Measurements from ENCODE around the gene LPCAT3. TPM values are rescaled to one million over a fixed set of nuclear protein-coding genes. Genes with fewer than 3 reads are reported as not detected.
"Not testable (repeated sequence)": the region's sequence is repeated elsewhere in the genome, so short reads cannot be mapped to it uniquely, and the experiment has no call there.

Gene LPCAT3
- 14.8 and 15.5 TPM in 2 replicates for total RNA-seq (2014; rRNA removed; shearing (Covaris generic))

- peak; percentile 91 for DNase-seq (ENCODE audit: low read depth)
Observed at GRCh38 chr12:7018350-7019042, at the start of gene LPCAT3. LPCAT3 (minus strand) TSS chr12:7018476; CDS start chr12:7018424, 52 bp downstream.

- no peak for DNase-seq (ENCODE audit: low read depth)
Observed at GRCh38 chr12:7067096-7067495, 48.8 kb upstream of the LPCAT3 start.

GRCh38 chr12:7066596-7066995 is 48.3 kb upstream of the LPCAT3 start:
- no peak for DNase-seq (ENCODE audit: low read depth)

- no peak for DNase-seq (ENCODE audit: low read depth)
Observed at GRCh38 chr12:7065073-7065623, 46.9 kb upstream of the LPCAT3 start.

- no peak for DNase-seq (ENCODE audit: low read depth)
Observed at GRCh38 chr12:7064516-7064915, 46.2 kb upstream of the LPCAT3 start.

- DNase-seq (ENCODE audit: low read depth), result no peak
Observed at GRCh38 chr12:7061596-7061995, 43.3 kb upstream of the LPCAT3 start.

- no peak for DNase-seq (ENCODE audit: low read depth)
Observed at GRCh38 chr12:7061138-7061537, 42.9 kb upstream of the LPCAT3 start.

GRCh38 chr12:7060353-7060954 is 42.2 kb upstream of the LPCAT3 start, which contains the start of gene C1S:
C1S (plus strand) TSS chr12:7060718; CDS start chr12:7061913, 1,195 bp downstream.
- peak; percentile 89 for DNase-seq (ENCODE audit: low read depth)

GRCh38 chr12:7059780-7060179 is 41.5 kb upstream of the LPCAT3 start:
- DNase-seq (ENCODE audit: low read depth), result no peak

- DNase-seq (ENCODE audit: low read depth), result no peak
Observed at GRCh38 chr12:7058850-7059395, 40.6 kb upstream of the LPCAT3 start.

- no peak for DNase-seq (ENCODE audit: low read depth)
Observed at GRCh38 chr12:7058163-7058845, 40.0 kb upstream of the LPCAT3 start.

- DNase-seq (ENCODE audit: low read depth), result not testable (repeated sequence)
Observed at GRCh38 chr12:7055736-7056135, 37.5 kb upstream of the LPCAT3 start.

- no peak for DNase-seq (ENCODE audit: low read depth)
Observed at GRCh38 chr12:7054925-7055324, 36.6 kb upstream of the LPCAT3 start.

- not testable (repeated sequence) for DNase-seq (ENCODE audit: low read depth)
Observed at GRCh38 chr12:7049973-7050372, 31.7 kb upstream of the LPCAT3 start.

GRCh38 chr12:7049445-7049951 is 31.2 kb upstream of the LPCAT3 start:
- DNase-seq (ENCODE audit: low read depth), result not testable (repeated sequence)

GRCh38 chr12:7047306-7047705 is 29.0 kb upstream of the LPCAT3 start:
- no peak for DNase-seq (ENCODE audit: low read depth)

- no peak for DNase-seq (ENCODE audit: low read depth)
Observed at GRCh38 chr12:7046383-7047105, 28.3 kb upstream of the LPCAT3 start.

- no peak for DNase-seq (ENCODE audit: low read depth)
Observed at GRCh38 chr12:7045913-7046312, 27.6 kb upstream of the LPCAT3 start.

GRCh38 chr12:7042842-7043241 is 24.6 kb upstream of the LPCAT3 start:
- DNase-seq (ENCODE audit: low read depth), result peak; percentile 52

GRCh38 chr12:7039403-7039802 is 21.1 kb upstream of the LPCAT3 start:
- no peak for DNase-seq (ENCODE audit: low read depth)

GRCh38 chr12:7038591-7038990 is 20.3 kb upstream of the LPCAT3 start:
- no peak for DNase-seq (ENCODE audit: low read depth)
